Sigmoid colon (tissue), 4 donors: ENCODE data around the gene TUBB1.

Experiments used
- EP300 ChIP-seq, 4 donors: sonication (generic); formaldehyde crosslinking; IDR thresholded peaks; one replicate each; pipeline ENCODE4 v1.6.1; 2017; ENCODE audit warnings: antibody characterized with exemption in 4 of 4
- POLR2AphosphoS5 ChIP-seq, 4 donors: sonication (generic); formaldehyde crosslinking; IDR thresholded peaks; one replicate each; pipeline ENCODE4 v1.6.1; 2017; ENCODE audit warnings: antibody characterized with exemption in 4 of 4
- TF ChIP-seq, protein P1 (sequence below), 4 experiments: fragments of 450-650 bp in 3 of 4; fragments of 200-600 bp in 1 of 4; IDR thresholded peaks; one replicate each; pipeline ENCODE4 v1.5.1; 2016 to 2019; ENCODE audit warnings: antibody characterized with exemption in 4 of 4, mild to moderate bottlenecking in 3 of 4, moderate library complexity in 2 of 4

DNA sequence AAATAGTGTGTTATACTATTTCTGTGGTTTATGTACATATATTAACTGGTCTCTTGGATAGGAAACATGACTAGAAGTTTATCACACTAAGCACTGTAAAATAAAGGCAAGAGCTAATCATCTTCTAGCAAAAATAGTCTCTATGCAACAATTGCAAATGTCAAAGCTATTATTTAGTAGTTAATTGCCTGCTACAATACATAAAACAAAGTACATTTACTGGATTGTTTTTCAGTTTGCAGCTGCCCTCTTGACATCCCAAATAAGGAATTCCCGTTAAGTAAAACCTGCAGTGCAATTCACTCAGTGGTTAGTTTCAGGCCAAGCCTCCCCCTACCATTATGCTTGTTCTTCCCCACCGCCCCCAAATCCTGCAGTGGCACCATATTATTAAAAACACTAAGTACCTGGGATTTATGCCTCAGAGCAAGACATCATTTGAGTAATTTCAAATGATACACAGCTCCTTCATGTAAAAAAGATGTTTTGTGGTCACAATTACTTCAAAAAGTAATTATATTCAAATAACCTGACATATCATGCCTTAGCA, 14.5 kb downstream of the TUBB1 start:
- TF ChIP-seq, protein P1, sequence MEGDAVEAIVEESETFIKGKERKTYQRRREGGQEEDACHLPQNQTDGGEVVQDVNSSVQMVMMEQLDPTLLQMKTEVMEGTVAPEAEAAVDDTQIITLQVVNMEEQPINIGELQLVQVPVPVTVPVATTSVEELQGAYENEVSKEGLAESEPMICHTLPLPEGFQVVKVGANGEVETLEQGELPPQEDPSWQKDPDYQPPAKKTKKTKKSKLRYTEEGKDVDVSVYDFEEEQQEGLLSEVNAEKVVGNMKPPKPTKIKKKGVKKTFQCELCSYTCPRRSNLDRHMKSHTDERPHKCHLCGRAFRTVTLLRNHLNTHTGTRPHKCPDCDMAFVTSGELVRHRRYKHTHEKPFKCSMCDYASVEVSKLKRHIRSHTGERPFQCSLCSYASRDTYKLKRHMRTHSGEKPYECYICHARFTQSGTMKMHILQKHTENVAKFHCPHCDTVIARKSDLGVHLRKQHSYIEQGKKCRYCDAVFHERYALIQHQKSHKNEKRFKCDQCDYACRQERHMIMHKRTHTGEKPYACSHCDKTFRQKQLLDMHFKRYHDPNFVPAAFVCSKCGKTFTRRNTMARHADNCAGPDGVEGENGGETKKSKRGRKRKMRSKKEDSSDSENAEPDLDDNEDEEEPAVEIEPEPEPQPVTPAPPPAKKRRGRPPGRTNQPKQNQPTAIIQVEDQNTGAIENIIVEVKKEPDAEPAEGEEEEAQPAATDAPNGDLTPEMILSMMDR (IDR thresholded peaks at IDR 0.05), result no peak
- TF ChIP-seq POLR2AphosphoS5 (IDR thresholded peaks at IDR 0.05) (no peak), EP300 (IDR thresholded peaks at IDR 0.05) (no peak)
